ELF-1 (cell line): ENCODE data around the gene JAKMIP3.
"Not testable (repeated sequence)": the region's sequence is repeated elsewhere in the genome, so short reads cannot be mapped to it uniquely, and the experiment has no call there.

Experiments
- DNase-seq: peaks from one replicate; pipeline ENCODE4 v3.0.0-alpha.2; 2016; ENCODE audit warnings: low read depth, low spot score

JAKMIP3 gene

DNA sequence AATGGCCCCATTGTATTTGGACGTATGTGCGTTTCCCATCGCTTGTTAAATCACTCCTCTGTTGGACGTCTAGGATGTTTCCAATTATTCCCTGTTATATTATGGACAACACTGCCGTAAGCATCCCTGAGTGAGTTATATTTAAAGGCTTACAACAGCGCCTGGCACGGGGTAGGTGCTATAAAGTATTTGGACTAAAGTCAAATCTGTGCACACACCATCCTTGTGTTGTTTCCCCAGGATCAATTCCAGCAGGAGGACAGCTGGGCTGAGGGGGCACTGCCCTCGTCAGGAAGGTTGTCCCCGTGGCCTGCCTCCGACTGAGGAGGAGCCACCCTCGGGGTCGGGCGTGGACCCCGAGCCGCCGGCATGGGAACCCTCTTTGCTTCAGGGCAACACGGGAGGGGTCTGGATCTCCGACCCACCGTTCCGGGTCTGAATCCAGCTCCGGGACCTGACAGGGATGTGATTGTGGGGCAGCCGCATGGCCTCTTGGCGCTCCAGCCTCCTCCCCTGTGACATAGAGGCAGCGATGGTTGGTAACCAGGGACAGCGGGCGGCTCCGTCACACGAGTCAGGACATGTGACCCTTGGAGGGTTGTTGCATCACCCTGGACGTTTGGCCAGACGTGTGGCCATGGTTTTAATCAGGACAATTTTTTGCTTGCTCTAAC lies 1.5 kb upstream of the JAKMIP3 start:
- DNase-seq: no peak

DNA sequence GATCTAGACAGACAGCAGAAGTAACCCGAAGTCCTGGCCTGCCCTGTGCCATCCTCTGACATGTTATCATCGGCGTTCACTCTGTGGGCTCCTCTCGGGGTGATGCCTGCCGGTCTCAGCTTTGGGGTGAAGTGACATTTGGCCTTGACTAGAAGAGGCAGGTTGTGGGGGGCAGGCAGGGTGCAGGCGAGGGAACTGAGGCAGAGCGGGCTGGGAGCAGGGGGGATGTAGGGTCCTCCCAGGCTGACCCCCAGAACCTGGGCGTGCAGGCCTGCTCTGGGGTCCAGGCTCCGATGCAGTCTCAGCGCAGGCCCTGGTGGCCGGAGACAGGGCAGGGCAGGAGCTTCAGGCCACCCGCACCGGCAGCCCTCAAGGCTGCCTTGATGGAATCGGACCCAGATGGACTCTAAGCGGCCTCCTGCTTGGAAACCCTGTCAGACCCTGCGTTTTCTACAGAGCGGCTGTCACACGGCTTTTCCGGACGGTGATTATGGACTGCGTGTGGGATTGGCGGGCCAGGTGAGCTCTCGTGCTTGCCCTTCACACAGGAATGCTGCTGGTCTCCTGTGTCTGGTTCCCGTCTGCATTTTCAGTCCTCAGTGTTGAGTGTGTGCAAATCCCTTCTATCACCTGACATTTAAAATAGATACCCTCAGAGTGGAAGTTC lies 842 bp upstream of the JAKMIP3 start:
- DNase-seq: peak; percentile 47

DNA sequence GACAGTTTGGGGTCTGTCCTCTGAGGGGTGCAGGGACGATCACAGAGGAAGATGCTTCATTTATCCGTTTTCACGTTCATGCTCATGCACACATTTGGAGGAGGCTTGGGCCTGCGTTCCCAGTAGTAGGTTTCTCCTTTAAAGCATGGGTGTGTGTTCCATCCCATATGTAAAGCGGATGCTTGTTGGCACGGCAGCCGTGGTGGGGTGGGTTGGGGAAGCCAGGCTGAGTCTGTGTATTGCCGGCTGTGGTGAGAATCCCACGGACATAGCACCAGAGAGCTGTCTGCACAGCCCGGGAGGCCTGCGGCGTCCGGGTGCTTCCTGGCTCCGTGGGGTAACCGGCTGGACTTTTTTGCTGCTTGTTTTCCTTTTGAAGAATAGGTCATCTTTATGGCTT lies 440 bp downstream of the JAKMIP3 start:
- no peak for DNase-seq

DNA sequence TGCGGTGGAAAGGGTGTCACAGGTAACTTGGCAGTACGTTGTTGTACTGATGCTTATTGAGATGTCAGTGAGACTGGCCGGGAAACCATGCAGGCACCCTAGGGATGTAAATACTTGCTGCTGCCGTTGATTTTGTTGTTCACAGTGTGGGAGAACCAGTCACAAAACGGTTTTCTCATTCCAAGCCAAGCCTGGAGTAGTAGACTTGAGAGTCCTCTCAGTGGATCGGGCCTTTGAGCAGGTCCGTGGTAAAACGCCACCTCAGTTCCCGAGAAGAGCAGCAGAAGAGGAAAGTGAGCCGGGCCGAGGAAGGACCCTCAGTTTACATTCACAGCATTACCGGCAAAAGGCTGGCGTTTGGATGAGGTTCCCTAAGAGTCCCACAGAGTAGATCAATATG lies 1.1 kb downstream of the JAKMIP3 start:
- DNase-seq: no peak

DNA sequence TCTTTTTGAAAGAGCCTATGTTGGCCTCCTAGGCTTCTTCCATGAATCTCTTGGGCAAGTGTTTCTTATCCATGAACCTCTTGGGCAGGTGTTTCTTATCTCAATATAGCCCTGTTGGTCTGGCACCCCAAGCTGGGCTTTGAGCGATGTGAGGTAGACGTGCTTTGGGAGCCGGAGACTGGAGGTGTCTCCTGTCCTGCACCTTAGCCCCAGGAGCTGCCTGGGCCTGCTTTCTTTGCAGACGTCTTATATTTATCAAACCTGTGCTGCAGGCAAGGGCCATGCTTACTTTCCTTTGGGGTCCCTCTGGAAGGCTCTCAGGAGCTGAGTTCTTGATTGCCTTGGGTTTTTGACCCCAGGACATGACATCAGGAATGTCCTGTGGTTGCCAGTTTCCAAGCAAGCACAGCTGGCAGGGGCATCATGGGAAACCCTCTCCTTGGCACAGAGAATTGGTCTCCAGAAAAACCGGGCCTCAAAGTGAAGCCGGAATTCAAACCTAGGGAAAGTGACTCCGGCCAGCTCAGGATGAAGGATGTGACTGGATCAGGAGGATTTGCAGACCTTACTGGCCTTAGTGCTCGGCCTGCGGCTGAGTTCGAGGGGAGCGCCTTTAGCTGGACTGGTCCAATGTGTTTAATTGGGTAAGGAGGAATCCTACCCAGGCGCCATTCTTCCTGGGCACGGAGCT lies 2.8 kb downstream of the JAKMIP3 start:
- DNase-seq: no peak

DNA sequence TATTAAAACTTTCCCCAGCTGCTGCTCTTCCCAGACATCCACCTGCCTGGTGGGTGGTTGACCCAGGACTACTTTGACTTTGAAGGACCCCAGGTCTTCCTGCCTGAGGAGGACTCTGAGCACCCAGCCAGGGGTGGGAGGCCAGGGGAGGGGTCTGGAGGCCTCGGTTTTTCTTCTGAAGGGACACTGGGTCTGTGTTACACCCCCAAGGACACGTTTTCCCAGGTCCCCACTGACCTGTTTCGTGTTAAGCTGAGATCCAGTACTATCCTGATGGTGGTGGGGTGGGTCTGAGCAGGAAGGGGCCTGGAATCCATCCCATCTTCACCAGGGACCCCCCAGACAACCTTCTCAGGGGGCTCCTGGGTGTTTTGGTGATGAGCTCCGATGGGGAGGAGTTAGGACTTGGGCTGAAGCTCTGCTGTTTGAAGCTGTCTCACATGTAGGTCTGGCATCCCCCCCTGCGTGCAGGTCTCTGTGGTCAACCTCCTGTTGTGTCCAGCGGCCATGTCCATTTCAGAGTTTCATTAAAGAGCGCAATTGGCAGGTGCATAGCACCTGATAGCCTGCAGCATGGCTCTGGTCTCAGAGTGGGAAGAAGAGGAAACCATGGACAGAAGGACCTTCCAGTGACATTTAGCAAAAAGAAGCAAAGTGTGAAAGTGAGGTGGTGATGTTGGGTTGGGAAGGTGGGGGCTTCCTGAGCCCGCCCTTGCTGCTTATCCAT lies 3.5 kb downstream of the JAKMIP3 start:
- DNase-seq: no peak

DNA sequence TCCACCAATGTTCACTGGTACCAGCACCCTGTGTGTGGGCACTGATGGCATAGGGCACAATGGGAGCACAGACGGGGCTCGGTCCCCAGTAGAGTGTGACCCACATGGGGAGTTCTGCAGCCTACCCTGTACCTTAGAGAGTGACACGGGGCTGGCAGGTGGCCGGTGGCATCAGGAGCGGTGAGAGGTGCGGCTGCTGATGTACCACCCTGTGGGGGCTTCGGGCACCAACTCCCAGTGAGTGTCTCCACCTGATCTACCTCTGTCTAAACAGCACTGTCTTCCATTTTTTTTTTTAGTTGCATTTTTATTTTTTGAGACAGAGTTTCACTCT lies 4.1 kb downstream of the JAKMIP3 start:
- DNase-seq: no peak

DNA sequence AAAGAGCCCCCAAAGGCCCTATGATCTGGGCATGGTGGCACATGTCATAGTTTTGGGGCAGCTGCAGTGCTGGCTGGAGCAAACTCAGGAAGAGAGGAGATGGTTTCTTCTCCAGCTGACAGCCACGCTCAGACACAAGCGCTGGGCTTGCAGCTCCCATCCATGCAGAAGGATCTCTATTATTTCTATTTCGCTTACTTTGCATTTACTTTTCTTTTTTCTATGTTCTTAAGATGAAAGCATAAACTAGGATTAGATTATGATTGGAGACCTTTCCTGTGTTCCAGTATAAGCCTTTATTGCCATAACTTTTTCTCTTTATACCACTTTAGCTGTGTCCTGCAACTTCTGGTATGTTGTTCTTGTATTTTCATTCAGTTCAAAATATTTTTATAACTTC lies 5.0 kb downstream of the JAKMIP3 start:
- DNase-seq: no peak

DNA sequence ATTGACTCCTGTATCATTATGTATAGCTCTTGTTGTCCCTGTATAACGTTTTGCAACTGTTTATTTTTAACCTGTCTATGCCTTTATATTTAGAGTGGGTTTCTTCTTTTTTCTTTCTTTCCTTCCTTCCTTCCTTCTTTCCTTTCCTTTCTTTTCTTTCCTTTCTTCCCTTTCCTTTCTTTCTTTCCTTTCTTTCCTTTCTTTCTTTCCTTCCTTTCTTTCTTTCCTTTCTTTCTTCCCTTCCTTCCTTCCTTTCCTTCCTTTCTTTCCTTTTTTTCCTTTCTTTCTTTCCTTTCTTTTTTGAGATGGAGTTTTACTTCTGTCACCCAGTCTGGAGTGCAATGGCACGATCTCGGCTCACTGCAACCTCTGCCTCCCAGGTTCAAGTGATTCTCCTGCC lies 5.9 kb downstream of the JAKMIP3 start:
- DNase-seq: no peak

DNA sequence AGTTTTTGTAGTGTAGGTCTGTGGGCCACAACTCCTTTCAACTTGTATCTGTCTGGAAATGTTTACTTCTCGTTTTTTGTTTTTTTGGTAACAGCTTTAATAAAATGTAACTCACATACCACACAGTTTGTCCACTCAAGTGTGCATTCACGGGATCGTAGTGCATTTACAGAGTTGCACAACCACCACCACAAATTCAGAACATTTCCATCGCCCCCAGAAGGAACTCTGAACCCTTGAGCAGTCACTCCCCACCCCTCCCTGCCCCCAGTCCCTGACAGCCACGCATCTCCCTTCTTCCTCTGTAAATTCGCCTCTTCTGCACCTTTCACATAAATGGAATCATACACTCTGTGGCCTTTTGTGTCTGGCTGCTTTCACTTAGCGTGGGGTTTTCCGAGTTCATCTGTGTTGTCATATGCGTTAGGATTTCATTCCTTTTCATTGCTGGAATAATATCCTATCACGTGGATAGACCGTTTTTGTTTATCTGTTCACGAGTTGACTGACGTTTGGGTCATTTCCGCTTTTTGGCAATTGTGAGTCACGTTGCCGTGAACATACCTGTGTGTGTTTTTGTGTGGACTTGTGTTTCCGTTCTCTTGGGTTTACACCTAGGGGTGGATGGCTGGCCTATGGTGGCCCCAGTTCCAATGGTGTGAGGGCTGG lies 10.3 kb downstream of the JAKMIP3 start:
- DNase-seq: no peak

DNA sequence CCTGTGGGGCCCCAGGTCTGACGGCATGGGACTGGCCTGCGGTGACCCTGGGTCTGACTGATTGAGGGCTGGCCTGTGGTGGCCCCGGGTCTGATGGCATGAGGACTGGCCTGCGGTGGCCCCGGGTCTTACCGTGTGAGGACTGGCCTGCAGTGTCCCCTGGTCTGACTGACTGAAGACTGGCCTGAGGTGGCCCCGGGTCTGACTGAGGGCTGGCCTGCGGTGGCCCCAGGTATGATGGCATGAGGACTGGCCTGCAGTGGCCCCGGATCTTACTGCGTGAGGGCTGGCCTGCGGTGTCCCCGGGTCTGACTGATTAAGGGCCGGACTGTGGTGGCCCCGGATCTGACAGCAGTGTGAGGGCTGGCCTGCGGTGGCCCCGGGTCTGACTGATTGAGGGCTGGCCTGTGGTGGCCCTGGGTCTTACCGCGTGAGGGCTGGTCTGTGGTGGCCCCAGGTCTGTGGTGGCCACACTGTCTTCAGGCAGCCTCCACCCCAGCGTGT lies 10.9 kb downstream of the JAKMIP3 start:
- no peak for DNase-seq

DNA sequence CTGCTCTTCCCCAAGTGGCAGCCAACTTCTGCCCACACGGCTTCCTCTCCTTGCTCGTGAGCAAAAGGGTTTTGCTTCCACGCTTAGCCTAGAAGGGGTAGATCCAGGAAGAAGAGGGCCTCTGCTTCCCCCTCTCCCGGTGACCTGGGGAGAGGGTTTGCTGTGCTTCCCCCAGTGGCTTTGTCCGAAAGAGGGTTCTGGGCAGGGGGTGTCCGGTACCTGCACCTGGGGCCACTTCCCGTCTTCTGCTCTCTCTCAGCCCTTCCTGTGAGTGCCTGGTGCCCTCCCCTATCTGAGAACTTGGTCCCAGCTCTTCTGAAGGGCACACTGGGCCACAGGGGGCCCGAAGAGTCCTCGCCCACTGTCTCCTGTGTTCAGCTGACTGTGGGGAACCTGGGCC lies 11.3 kb downstream of the JAKMIP3 start:
- no peak for DNase-seq

DNA sequence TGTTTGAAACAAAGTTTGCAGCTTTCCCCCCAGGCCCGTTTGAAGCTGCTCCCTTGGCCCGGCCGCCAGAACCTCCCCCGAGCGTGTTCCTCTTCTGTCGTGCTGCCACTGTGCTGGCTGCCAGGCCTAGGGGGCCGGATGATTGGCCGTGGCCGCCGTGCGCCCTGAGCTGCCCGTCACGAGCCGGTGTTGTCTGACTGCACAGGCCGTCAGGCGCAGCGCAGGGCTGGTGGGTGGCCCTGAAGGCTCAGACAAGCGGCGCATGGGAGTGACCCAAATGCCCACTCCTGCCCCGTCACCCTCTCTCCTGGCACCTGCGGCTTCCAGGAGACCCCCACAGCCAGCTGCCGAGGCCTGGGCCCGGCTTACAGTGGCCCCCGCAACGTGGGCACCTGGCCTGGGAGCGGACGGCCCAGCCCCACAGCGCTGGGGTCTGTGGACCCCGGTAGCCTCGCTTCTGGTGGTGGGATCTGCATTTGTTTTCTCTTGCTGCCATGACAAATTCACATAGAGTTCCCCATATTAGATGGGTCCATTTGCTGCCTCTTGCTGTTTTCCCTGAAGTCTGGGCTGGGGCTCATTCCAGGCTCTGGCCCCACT lies 13.1 kb downstream of the JAKMIP3 start:
- no peak for DNase-seq

DNA sequence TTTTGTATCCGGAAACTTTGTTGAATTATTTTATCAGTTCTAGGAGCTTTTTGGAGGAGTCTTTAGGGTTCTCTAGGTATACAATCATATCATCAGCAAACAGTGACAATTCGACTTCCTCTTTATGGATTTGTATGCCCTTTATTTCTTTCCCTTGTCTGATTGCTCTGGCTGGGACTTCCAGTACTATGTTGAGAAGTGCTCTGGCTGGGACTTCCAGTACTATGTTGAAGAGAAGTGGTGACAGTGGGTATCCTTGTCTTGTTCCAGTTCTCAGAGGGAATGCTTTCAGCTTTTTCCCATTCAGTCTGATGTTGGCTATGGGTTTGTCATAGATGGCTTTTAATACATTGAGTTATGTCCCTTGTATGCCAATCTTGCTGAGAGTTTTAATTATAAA lies 18.6 kb downstream of the JAKMIP3 start:
- not testable (repeated sequence) for DNase-seq

DNA sequence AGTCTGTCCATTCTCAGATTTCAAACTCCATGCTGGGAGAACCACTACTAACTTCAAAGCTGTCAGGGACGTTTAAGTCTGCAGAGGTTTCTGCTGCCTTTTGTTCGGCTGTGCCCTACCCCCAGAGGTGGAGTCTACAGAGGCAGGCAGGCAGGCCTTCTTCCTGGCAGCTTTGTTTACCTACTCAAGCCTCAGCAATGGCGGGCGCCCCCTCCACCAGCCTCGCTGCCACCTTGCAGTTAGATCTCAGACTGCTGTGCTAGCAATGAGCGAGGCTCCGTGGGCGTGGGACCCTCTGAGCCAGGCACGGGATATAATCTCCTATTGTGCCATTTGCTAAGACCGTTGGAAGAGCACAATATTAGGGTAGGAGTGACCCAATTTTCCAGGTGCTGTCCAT lies 27.5 kb downstream of the JAKMIP3 start:
- not testable (repeated sequence) for DNase-seq

DNA sequence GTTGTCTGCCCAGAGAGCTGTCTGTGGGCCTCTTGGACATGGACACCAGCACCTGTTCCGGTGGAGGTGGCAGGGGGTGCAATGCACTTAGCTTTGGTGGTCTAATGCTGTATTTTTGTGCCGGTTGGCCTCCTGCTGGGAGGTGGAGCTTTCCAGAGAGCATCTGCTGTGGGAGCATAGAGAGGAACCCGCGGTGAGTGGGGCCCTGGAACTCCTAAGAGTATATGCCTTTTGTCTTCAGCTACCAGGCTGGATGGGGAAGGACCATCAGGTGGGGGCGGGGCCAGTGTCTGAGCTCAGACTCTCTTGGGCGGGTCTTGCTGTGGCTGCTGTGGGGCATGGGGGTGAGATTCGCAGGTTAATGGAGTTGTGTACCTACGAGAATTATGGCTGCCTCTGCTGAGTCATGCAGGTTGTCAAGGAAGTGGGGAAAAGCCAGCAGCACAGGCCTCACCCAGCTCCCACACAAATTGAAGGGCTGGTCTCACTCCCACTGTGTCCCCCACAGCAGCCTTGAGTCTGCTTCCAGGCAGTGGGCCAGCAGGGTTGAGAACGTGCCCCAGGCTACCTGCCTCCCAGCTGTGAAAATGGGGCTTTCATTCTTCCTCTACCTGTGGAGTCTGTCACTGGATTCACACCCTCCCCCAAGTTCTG lies 29.0 kb downstream of the JAKMIP3 start:
- peak; percentile 59 for DNase-seq

DNA sequence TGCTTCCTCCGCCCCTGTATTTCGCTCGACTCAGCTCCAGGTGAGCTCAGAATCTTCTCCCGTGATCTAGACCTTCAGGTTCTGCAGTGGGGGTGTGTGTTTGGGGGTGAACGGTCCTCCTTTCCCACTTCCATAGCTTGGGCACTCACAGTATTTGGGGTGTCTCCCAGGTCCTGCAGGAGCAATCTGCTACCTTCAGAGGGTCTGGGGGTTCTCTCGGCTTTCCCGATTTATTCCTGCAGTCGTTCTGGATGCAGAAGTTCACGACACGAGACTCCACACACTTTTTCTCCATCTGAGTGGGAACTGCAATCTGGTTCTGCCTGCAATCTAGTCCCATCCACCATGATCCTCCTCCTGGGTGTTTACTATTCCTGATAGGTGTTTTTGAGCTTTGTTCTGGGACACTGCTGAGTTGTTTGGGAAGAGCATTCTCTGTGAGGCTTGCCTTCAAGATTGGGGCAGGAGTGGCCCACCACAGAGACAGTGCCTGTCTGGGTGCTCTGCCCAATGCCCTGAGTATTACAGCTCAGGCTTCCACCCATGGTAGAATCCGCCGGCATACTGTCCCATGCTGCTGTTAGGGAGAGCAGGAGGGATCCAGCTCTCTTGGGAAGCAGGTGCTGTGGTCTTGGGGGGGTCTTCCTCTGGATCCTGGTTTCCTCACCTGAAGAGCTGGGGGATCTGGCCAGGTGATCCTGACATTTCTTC lies 29.8 kb downstream of the JAKMIP3 start:
- no peak for DNase-seq

DNA sequence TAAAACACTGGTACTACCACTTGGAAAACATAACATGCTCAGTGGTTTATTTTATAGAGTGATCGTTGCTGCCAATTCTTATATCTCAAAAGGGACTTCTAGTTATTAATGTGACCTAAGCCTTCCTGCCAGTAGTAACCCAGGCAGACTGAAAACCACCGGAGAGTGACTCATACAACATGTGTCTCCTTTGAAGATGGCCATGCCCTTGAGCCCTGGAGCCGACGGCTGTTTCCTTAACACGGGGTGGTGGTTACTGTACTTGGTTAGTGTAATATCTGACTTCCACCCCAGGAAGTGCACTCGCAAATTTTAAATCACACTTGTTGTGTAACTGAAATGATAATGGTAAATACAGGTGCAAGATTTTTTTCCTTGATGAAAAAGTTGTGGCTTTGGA lies 30.5 kb downstream of the JAKMIP3 start:
- DNase-seq: no peak

DNA sequence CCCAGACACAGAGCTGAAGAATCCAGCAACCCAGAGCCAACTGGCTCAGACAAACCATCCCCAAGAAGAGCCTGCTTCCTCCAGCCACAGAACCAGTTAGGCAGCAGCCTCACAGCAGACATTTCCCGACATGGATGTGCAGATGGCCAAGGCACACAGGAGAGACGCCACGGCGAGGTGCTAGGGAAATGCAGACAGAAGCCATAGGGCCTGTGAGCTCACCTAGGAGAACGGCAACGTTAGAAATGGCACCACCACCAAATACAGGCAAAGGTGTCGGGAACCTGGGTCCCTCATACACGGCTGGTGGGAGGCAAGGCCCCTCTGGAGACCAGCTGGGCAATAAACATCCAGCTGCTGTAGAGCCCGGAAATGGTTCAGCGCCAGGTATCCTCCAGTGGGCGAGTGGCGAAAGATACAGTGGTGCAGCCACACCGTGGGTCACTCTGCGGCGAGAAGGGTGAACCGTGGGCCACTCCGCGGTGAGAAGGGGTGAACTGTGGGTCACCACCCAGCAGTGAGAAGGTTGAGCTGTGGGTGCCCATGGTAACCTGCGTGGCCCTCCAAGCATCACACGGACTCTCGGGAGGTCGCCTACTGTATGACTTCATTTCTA lies 31.2 kb downstream of the JAKMIP3 start:
- no peak for DNase-seq
